T-helper 2 cell treated with Interferon-gamma antibody and Interleukin-4, amounts not matched to agents 5 μg/mL and 100 μg/mL, for 36 hours (primary cell): Measurements from ENCODE around the gene PNPLA1.

Experiments used
- DNase-seq: peaks from one replicate; pipeline ENCODE4 v3.0.0; 2021; ENCODE audit warnings: low spot score
- H3K27ac Mint-ChIP-seq: one replicate; pipeline ENCODE4 v1.8.0; 2021; ENCODE audit warnings: mild to moderate bottlenecking, mixed read lengths
- H3K27me3 Mint-ChIP-seq: one replicate; pipeline ENCODE4 v1.8.0; 2021; ENCODE audit warnings: low read depth, mixed read lengths
- H3K36me3 Mint-ChIP-seq: one replicate; pipeline ENCODE4 v1.8.0; 2021; ENCODE audit warnings: low read depth, mixed read lengths
- H3K4me1 Mint-ChIP-seq: one replicate; pipeline ENCODE4 v1.8.0; 2021; ENCODE audit warnings: low read depth, mixed read lengths
- H3K4me3 Mint-ChIP-seq: one replicate; pipeline ENCODE4 v1.8.0; 2022; ENCODE audit warnings: mild to moderate bottlenecking, moderate library complexity, mixed read lengths
- H3K9me3 Mint-ChIP-seq: one replicate; pipeline ENCODE4 v1.8.0; 2021; ENCODE audit warnings: mixed read lengths

Gene PNPLA1

GRCh38 chr6:36269834-36270705, at the start of gene PNPLA1:
Gene PNPLA1, plus strand, starts transcription at chr6:36270060. Its CDS starts 400 bp downstream, at chr6:36270460.
- Mint-ChIP-seq H3K4me3 (no peak within 1 kb of the TSS), H3K27ac (no peak within 1 kb of the TSS)

GRCh38 chr6:36220226-36220625, 49.6 kb upstream of the PNPLA1 start:
- H3K4me1 Mint-ChIP-seq: peaks cover 2% of the 10 kb centered on the region
- H3K36me3 Mint-ChIP-seq: peaks cover 37% of the 10 kb centered on the region
- H3K4me3 Mint-ChIP-seq: no peak overlapping the region
- H3K27ac Mint-ChIP-seq: no peak overlapping the region
- no peaks in the 10 kb centered on the region for H3K27me3 Mint-ChIP-seq
- no peaks in the 10 kb centered on the region for H3K9me3 Mint-ChIP-seq
- no peak for DNase-seq

More at GRCh38 chr6:36269834-36270705, at the start of gene PNPLA1:
- Mint-ChIP-seq H3K4me1 (no peaks in the 10 kb centered on the region), H3K9me3 (peaks cover 5% of the 10 kb centered on the region), H3K27me3 (peaks cover 19% of the 10 kb centered on the region), H3K36me3 (no peaks in the 10 kb centered on the region)
- DNase-seq: no peak

GRCh38 chr6:36221674-36222073, 48.2 kb upstream of the PNPLA1 start:
- Mint-ChIP-seq H3K9me3 (no peaks in the 10 kb centered on the region), H3K27me3 (no peaks in the 10 kb centered on the region), H3K36me3 (peaks cover 34% of the 10 kb centered on the region), H3K4me3 (no peak overlapping the region), H3K27ac (no peak overlapping the region), H3K4me1 (peaks cover 2% of the 10 kb centered on the region)
- DNase-seq: no peak

- H3K4me3 Mint-ChIP-seq: no peak overlapping the region
- no peak overlapping the region for H3K27ac Mint-ChIP-seq
- no peak for DNase-seq
- H3K36me3 Mint-ChIP-seq: peaks cover 31% of the 10 kb centered on the region
- H3K9me3 Mint-ChIP-seq: no peaks in the 10 kb centered on the region
- H3K4me1 Mint-ChIP-seq: peaks cover 2% of the 10 kb centered on the region
- H3K27me3 Mint-ChIP-seq: no peaks in the 10 kb centered on the region
Observed at GRCh38 chr6:36222924-36223323, 46.9 kb upstream of the PNPLA1 start.

GRCh38 chr6:36223706-36224105, 46.2 kb upstream of the PNPLA1 start:
- H3K4me3 Mint-ChIP-seq: no peak overlapping the region
- no peak for DNase-seq
- H3K27me3 Mint-ChIP-seq: no peaks in the 10 kb centered on the region
- H3K4me1 Mint-ChIP-seq: no peaks in the 10 kb centered on the region
- no peaks in the 10 kb centered on the region for H3K9me3 Mint-ChIP-seq
- H3K27ac Mint-ChIP-seq: no peak overlapping the region
- peaks cover 24% of the 10 kb centered on the region for H3K36me3 Mint-ChIP-seq

GRCh38 chr6:36224918-36225461, 44.9 kb upstream of the PNPLA1 start:
- H3K27ac Mint-ChIP-seq: no peak overlapping the region
- peaks cover 19% of the 10 kb centered on the region for H3K36me3 Mint-ChIP-seq
- H3K27me3 Mint-ChIP-seq: no peaks in the 10 kb centered on the region
- H3K4me3 Mint-ChIP-seq: no peak overlapping the region
- H3K9me3 Mint-ChIP-seq: no peaks in the 10 kb centered on the region
- no peak for DNase-seq
- H3K4me1 Mint-ChIP-seq: no peaks in the 10 kb centered on the region

GRCh38 chr6:36226438-36227047, 43.3 kb upstream of the PNPLA1 start:
- H3K36me3 Mint-ChIP-seq: peaks cover 21% of the 10 kb centered on the region
- H3K27me3 Mint-ChIP-seq: no peaks in the 10 kb centered on the region
- H3K4me1 Mint-ChIP-seq: no peaks in the 10 kb centered on the region
- no peak overlapping the region for H3K4me3 Mint-ChIP-seq
- no peak for DNase-seq
- H3K9me3 Mint-ChIP-seq: no peaks in the 10 kb centered on the region
- no peak overlapping the region for H3K27ac Mint-ChIP-seq

- Mint-ChIP-seq H3K27ac (no peak overlapping the region), H3K27me3 (no peaks in the 10 kb centered on the region), H3K4me3 (no peak overlapping the region), H3K9me3 (no peaks in the 10 kb centered on the region), H3K4me1 (no peaks in the 10 kb centered on the region), H3K36me3 (peaks cover 19% of the 10 kb centered on the region)
- DNase-seq: no peak
Observed at GRCh38 chr6:36227379-36228228, 42.3 kb upstream of the PNPLA1 start.

- H3K4me3 Mint-ChIP-seq: no peak overlapping the region
- H3K9me3 Mint-ChIP-seq: no peaks in the 10 kb centered on the region
- H3K36me3 Mint-ChIP-seq: peaks cover 14% of the 10 kb centered on the region
- no peak for DNase-seq
- H3K27me3 Mint-ChIP-seq: no peaks in the 10 kb centered on the region
- H3K27ac Mint-ChIP-seq: no peak overlapping the region
- H3K4me1 Mint-ChIP-seq: no peaks in the 10 kb centered on the region
Observed at GRCh38 chr6:36229223-36229622, 40.6 kb upstream of the PNPLA1 start.

GRCh38 chr6:36230371-36230770, 39.5 kb upstream of the PNPLA1 start:
- Mint-ChIP-seq H3K27me3 (no peaks in the 10 kb centered on the region), H3K9me3 (no peaks in the 10 kb centered on the region), H3K4me3 (no peak overlapping the region), H3K36me3 (peaks cover 11% of the 10 kb centered on the region), H3K27ac (no peak overlapping the region), H3K4me1 (peaks cover 3% of the 10 kb centered on the region)
- DNase-seq: no peak

GRCh38 chr6:36232172-36232571, 37.7 kb upstream of the PNPLA1 start:
- Mint-ChIP-seq H3K27me3 (no peaks in the 10 kb centered on the region), H3K4me1 (peaks cover 3% of the 10 kb centered on the region), H3K4me3 (no peak overlapping the region), H3K36me3 (peaks cover 6% of the 10 kb centered on the region), H3K9me3 (no peaks in the 10 kb centered on the region), H3K27ac (no peak overlapping the region)
- DNase-seq: no peak

- DNase-seq: no peak
- Mint-ChIP-seq H3K4me1 (peaks cover 3% of the 10 kb centered on the region), H3K9me3 (no peaks in the 10 kb centered on the region), H3K36me3 (peaks cover 5% of the 10 kb centered on the region), H3K27ac (no peak overlapping the region), H3K4me3 (no peak overlapping the region), H3K27me3 (no peaks in the 10 kb centered on the region)
Observed at GRCh38 chr6:36235309-36235708, 34.6 kb upstream of the PNPLA1 start.

- Mint-ChIP-seq H3K36me3 (peaks cover 4% of the 10 kb centered on the region), H3K27ac (no peak overlapping the region), H3K4me3 (no peak overlapping the region), H3K27me3 (no peaks in the 10 kb centered on the region), H3K4me1 (peaks cover 3% of the 10 kb centered on the region), H3K9me3 (no peaks in the 10 kb centered on the region)
- no peak for DNase-seq
Observed at GRCh38 chr6:36235862-36236261, 34.0 kb upstream of the PNPLA1 start.
